Neural cell (in vitro differentiated cells): ENCODE measurements around the gene SRP9. TPM values are rescaled to one million over a fixed set of nuclear protein-coding genes. Genes with fewer than 3 reads are reported as not detected.

ENCODE experiments used
- H2AFZ ChIP-seq: fragments of 200-600, 300-800 bp; sonication (generic), shearing (Covaris generic); 2 replicates; pipeline ENCODE4 v1.6.0; 2014; ENCODE audit warnings: low read depth, mild to moderate bottlenecking, antibody characterized with exemption, low read length, moderate library complexity
- H3F3A ChIP-seq: fragments of 200-600 bp; shearing (Covaris generic); 2 replicates; pipeline ENCODE4 v1.6.1; 2016; ENCODE audit warnings: mild to moderate bottlenecking, moderate library complexity, mixed read lengths, antibody characterized with exemption, low read length; ENCODE audit not compliant: insufficient read depth, poor library complexity, severe bottlenecking
- H3K27ac ChIP-seq: fragments of 200-600, 300-800 bp; sonication (generic), shearing (Covaris generic); 2 replicates; pipeline ENCODE4 v1.5.1; 2014; ENCODE audit warnings: mild to moderate bottlenecking, low read length, moderate library complexity
- H3K27me3 ChIP-seq: fragments of 300-800, 200-600 bp; sonication (generic), shearing (Covaris generic); 2 replicates; pipeline ENCODE4 v1.6.0; 2014; ENCODE audit warnings: mild to moderate bottlenecking, low read depth, low read length, moderate library complexity; ENCODE audit not compliant: insufficient read depth
- H3K36me3 ChIP-seq: fragments of 300-800, 200-600 bp; sonication (generic), shearing (Covaris generic); 2 replicates; pipeline ENCODE4 v1.5.1; 2014; ENCODE audit warnings: mild to moderate bottlenecking, antibody characterized with exemption, low read length, moderate library complexity; ENCODE audit not compliant: insufficient read depth
- H3K4me2 ChIP-seq: fragments of 300-800, 200-600 bp; sonication (generic), shearing (Covaris generic); 2 replicates; pipeline ENCODE4 v1.6.0; 2014; ENCODE audit warnings: mild to moderate bottlenecking, low read length
- H3K4me3 ChIP-seq: fragments of 300-800, 200-600 bp; sonication (generic), shearing (Covaris generic); 2 replicates; pipeline ENCODE4 v1.5.1; 2014; ENCODE audit warnings: mild to moderate bottlenecking, low read length, moderate library complexity
- H3K79me2 ChIP-seq: fragments of 200-600 bp; shearing (Covaris generic); replicated peaks from 2 replicates; pipeline ENCODE4 v1.6.0; 2014; ENCODE audit warnings: mild to moderate bottlenecking, low read length, moderate library complexity; ENCODE audit not compliant: insufficient read depth
- H3K9ac ChIP-seq: fragments of 300-800, 200-600 bp; sonication (generic), shearing (Covaris generic); 2 replicates; pipeline ENCODE4 v1.6.1; 2016; ENCODE audit warnings: mild to moderate bottlenecking, low read length, mixed read lengths
- H3K9me2 ChIP-seq: fragments of 200-600 bp; shearing (Covaris generic); 2 replicates; pipeline ENCODE4 v1.6.1; 2016; ENCODE audit warnings: mild to moderate bottlenecking, low read length, mixed read lengths; ENCODE audit not compliant: insufficient read depth
- H3K9me3 ChIP-seq: fragments of 200-600, 300-800 bp; sonication (generic), shearing (Covaris generic); 2 replicates; pipeline ENCODE4 v1.6.1; 2016; ENCODE audit warnings: mild to moderate bottlenecking, mixed run types, low read length, moderate library complexity, mixed read lengths
- H4K20me1 ChIP-seq: fragments of 200-600 bp; shearing (Covaris generic); 2 replicates; pipeline ENCODE4 v1.6.1; 2016; ENCODE audit warnings: mild to moderate bottlenecking, mixed run types; ENCODE audit not compliant: insufficient read depth
- CTCF ChIP-seq: fragments of 450-650 bp; IDR thresholded peaks from 2 replicates; pipeline ENCODE4 v1.5.1; 2014; ENCODE audit warnings: antibody characterized with exemption, mild to moderate bottlenecking, moderate library complexity; ENCODE audit not compliant: poor library complexity, severe bottlenecking
- EP300 ChIP-seq: fragments of 450-650 bp; conservative IDR thresholded peaks from 2 replicates; pipeline ENCODE4 v1.6.1; 2014; ENCODE audit warnings: antibody characterized with exemption, mild to moderate bottlenecking, moderate library complexity; ENCODE audit not compliant: poor library complexity, severe bottlenecking
- EZH2 ChIP-seq: fragments of 200-600, 300-800 bp; shearing (Covaris generic), sonication (generic); IDR thresholded peaks from 2 replicates; pipeline ENCODE4 v1.6.1; 2014; ENCODE audit warnings: antibody characterized with exemption, low read length, borderline replicate concordance, mild to moderate bottlenecking; ENCODE audit not compliant: insufficient read depth, poor library complexity, severe bottlenecking
- MXI1 ChIP-seq: fragments of 450-650 bp; conservative IDR thresholded peaks from 2 replicates; pipeline ENCODE4 v1.6.1; 2014; ENCODE audit warnings: antibody characterized with exemption, mild to moderate bottlenecking; ENCODE audit not compliant: poor library complexity, severe bottlenecking
- POLR2AphosphoS5 ChIP-seq: IDR thresholded peaks from 2 replicates; pipeline ENCODE4 v1.6.1; 2012
- RAD21 ChIP-seq: fragments of 450-650 bp; conservative IDR thresholded peaks from 2 replicates; pipeline ENCODE4 v1.6.1; 2014; ENCODE audit warnings: antibody characterized with exemption, mild to moderate bottlenecking, moderate library complexity
- SMC3 ChIP-seq: fragments of 450-650 bp; conservative IDR thresholded peaks from 2 replicates; pipeline ENCODE4 v1.6.1; 2014; ENCODE audit warnings: antibody characterized with exemption, mild to moderate bottlenecking, moderate library complexity; ENCODE audit not compliant: poor library complexity
- TAF1 ChIP-seq: IDR thresholded peaks from 2 replicates; pipeline ENCODE4 v1.6.1; 2012; ENCODE audit warnings: low read depth
- polyA minus RNA-seq: library from RNA; depleted of rRNA, polyadenylated mRNA; stranded (reverse); fragments of >200 nt; gene quantifications from 2 replicates; pipeline ENCODE4 v1.2.3, GENCODE V29; 2014
- polyA plus RNA-seq: library from polyadenylated mRNA; depleted of rRNA; stranded (reverse); fragments of >200 nt; gene quantifications from 2 replicates; pipeline ENCODE4 v1.2.3, GENCODE V29; 2014
- TF ChIP-seq, protein P1 (sequence below): IDR thresholded peaks from 2 replicates; pipeline ENCODE4 v1.6.1; 2012; ENCODE audit warnings: borderline replicate concordance

Gene SRP9, protein sequence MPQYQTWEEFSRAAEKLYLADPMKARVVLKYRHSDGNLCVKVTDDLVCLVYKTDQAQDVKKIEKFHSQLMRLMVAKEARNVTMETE
- polyA plus RNA-seq = 1,603 and 1,838 TPM in 2 replicates
- 591 and 710 TPM in 2 replicates for polyA minus RNA-seq

- H3K9me2 ChIP-seq = no peaks in the 10 kb centered on the region
- H3K9me3 ChIP-seq = no peaks in the 10 kb centered on the region
- peak within 1 kb of the TSS; percentile 53 for H2AFZ ChIP-seq
- peak within 1 kb of the TSS; percentile 97 for H3K27ac ChIP-seq
- H3K79me2 ChIP-seq = peaks cover 46% of the 10 kb centered on the region
- H4K20me1 ChIP-seq = no peaks in the 10 kb centered on the region
- H3K36me3 ChIP-seq = no peaks in the 10 kb centered on the region
- peak within 1 kb of the TSS; percentile 94 for H3K9ac ChIP-seq
- peak within 1 kb of the TSS; percentile 77 for H3K4me3 ChIP-seq
- TF ChIP-seq POLR2AphosphoS5 (peak; percentile 66), EP300 (peak; percentile 73), MXI1 (peak; percentile 70), CTCF (peak; percentile 98), TAF1 (peak; percentile 94), SMC3 (peak; percentile 76), EZH2 (no peak), RAD21 (peak; percentile 76)
- TF ChIP-seq, protein P1, sequence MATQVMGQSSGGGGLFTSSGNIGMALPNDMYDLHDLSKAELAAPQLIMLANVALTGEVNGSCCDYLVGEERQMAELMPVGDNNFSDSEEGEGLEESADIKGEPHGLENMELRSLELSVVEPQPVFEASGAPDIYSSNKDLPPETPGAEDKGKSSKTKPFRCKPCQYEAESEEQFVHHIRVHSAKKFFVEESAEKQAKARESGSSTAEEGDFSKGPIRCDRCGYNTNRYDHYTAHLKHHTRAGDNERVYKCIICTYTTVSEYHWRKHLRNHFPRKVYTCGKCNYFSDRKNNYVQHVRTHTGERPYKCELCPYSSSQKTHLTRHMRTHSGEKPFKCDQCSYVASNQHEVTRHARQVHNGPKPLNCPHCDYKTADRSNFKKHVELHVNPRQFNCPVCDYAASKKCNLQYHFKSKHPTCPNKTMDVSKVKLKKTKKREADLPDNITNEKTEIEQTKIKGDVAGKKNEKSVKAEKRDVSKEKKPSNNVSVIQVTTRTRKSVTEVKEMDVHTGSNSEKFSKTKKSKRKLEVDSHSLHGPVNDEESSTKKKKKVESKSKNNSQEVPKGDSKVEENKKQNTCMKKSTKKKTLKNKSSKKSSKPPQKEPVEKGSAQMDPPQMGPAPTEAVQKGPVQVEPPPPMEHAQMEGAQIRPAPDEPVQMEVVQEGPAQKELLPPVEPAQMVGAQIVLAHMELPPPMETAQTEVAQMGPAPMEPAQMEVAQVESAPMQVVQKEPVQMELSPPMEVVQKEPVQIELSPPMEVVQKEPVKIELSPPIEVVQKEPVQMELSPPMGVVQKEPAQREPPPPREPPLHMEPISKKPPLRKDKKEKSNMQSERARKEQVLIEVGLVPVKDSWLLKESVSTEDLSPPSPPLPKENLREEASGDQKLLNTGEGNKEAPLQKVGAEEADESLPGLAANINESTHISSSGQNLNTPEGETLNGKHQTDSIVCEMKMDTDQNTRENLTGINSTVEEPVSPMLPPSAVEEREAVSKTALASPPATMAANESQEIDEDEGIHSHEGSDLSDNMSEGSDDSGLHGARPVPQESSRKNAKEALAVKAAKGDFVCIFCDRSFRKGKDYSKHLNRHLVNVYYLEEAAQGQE = peak; percentile 69
- peaks cover 9% of the 10 kb centered on the region for H3F3A ChIP-seq
- H3K4me2 ChIP-seq = peak within 1 kb of the TSS; percentile 99
- no peaks in the 10 kb centered on the region for H3K27me3 ChIP-seq
Measured at GRCh38 chr1:225777583-225778336, at the start of gene SRP9. TSS of gene SRP9 (plus strand) at chr1:225777826. CDS start at chr1:225777941, 115 bp downstream.

DNA sequence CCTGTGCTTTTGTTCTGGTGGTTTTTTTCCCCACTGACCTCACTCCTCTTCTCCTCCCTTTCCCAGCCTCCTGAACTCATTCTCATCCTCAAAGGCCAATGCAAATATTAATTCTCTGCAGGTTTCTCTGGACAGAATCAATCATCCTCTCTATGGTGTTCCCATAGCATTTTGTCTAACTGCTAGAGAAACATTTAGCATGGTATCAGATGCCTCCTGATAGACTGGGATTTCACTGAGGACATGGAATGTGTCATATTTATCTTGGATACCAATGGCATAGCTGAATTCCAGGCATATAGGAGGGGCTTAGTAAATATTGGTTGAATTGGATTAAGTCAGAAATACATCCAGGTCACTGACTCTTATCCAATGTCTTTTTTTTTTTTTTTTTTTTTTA lies 46.1 kb upstream of the SRP9 start:
- TF ChIP-seq SMC3 = no peak
- Histone ChIP-seq H3K27ac (no peak overlapping the region), H3K9me3 (no peaks in the 10 kb centered on the region)

More for the DNA sequence above, 46.1 kb upstream of the SRP9 start:
- Histone ChIP-seq H4K20me1 (no peaks in the 10 kb centered on the region), H2AFZ (no peak overlapping the region), H3K27me3 (no peaks in the 10 kb centered on the region), H3K79me2 (no peaks in the 10 kb centered on the region), H3K4me2 (no peak overlapping the region), H3K9me2 (no peaks in the 10 kb centered on the region), H3K9ac (no peak overlapping the region), H3F3A (no peaks in the 10 kb centered on the region), H3K4me3 (no peak overlapping the region), H3K36me3 (no peaks in the 10 kb centered on the region)
